ENCODE data around the gene UHRF1.

UHRF1 gene

GRCh38 chr19:4993683-4994082, 84.4 kb downstream of the UHRF1 start:
- Histone ChIP-seq H3K36me3 (ENCODE audit: insufficient read depth) (no peaks in the 10 kb centered on the region), H3K79me2 (ENCODE audit: insufficient read depth, low read depth) (peaks cover 14% of the 10 kb centered on the region; the same call in 1 of the 2 replicates), H3K4me3 (IDR thresholded peaks at IDR 0.05; ENCODE audit: insufficient read depth, low read depth, low read length) (no peak overlapping the region), H3K27me3 (ENCODE audit: insufficient read depth, low read depth) (no peaks in the 10 kb centered on the region), H3K4me2 (no peak overlapping the region), H3K9ac (no peak overlapping the region), H2AFZ (ENCODE audit: low read depth) (no peak overlapping the region), H3K27ac (no peak overlapping the region), H3K4me1 (ENCODE audit: low read depth, poor library complexity, severe bottlenecking) (no peaks in the 10 kb centered on the region), H4K20me1 (ENCODE audit: insufficient read depth) (no peaks in the 10 kb centered on the region)
- no peak for TF ChIP-seq CTCF (conservative IDR thresholded peaks at IDR 0.05; ENCODE audit: low read depth, low read length)

GRCh38 chr19:4996701-4997100, 87.4 kb downstream of the UHRF1 start:
- Histone ChIP-seq H3K4me3 (IDR thresholded peaks at IDR 0.05; ENCODE audit: insufficient read depth, low read depth, low read length) (no peak overlapping the region), H3K79me2 (ENCODE audit: insufficient read depth, low read depth) (peaks cover 3% of the 10 kb centered on the region; the same call in 1 of the 2 replicates), H4K20me1 (ENCODE audit: insufficient read depth) (no peaks in the 10 kb centered on the region), H3K27ac (no peak overlapping the region), H3K27me3 (ENCODE audit: insufficient read depth, low read depth) (no peaks in the 10 kb centered on the region), H3K36me3 (ENCODE audit: insufficient read depth) (no peaks in the 10 kb centered on the region), H3K4me1 (ENCODE audit: low read depth, poor library complexity, severe bottlenecking) (no peaks in the 10 kb centered on the region), H2AFZ (ENCODE audit: low read depth) (no peak overlapping the region), H3K4me2 (no peak overlapping the region), H3K9ac (no peak overlapping the region)
- TF ChIP-seq CTCF (conservative IDR thresholded peaks at IDR 0.05; ENCODE audit: low read depth, low read length) = no peak

- no peak for TF ChIP-seq CTCF (conservative IDR thresholded peaks at IDR 0.05; ENCODE audit: low read depth, low read length)
- no peak overlapping the region for H2AFZ ChIP-seq (ENCODE audit: low read depth)
- no peak overlapping the region for H3K4me3 ChIP-seq (IDR thresholded peaks at IDR 0.05; ENCODE audit: insufficient read depth, low read depth, low read length)
- no peaks in the 10 kb centered on the region for H3K36me3 ChIP-seq (ENCODE audit: insufficient read depth)
- H3K27ac ChIP-seq = no peak overlapping the region
- no peak overlapping the region for H3K4me2 ChIP-seq
- no peaks in the 10 kb centered on the region for H3K4me1 ChIP-seq (ENCODE audit: low read depth, poor library complexity, severe bottlenecking)
- 0 out of 2 replicates have a peak, but pooled peaks cover 1% of the 10 kb centered on the region for H4K20me1 ChIP-seq (ENCODE audit: insufficient read depth)
- H3K9ac ChIP-seq = no peak overlapping the region
- no peaks in the 10 kb centered on the region for H3K27me3 ChIP-seq (ENCODE audit: insufficient read depth, low read depth)
- H3K79me2 ChIP-seq (ENCODE audit: insufficient read depth, low read depth) = peaks cover 5% of the 10 kb centered on the region; the same call in 1 of the 2 replicates
These were observed 88.0 kb downstream of the UHRF1 start for GRCh38 chr19:4997297-4997696.

- no peaks in the 10 kb centered on the region for H3K4me1 ChIP-seq (ENCODE audit: low read depth, poor library complexity, severe bottlenecking)
- no peaks in the 10 kb centered on the region for H3K36me3 ChIP-seq (ENCODE audit: insufficient read depth)
- peaks cover 8% of the 10 kb centered on the region; the same call in 1 of the 2 replicates for H3K79me2 ChIP-seq (ENCODE audit: insufficient read depth, low read depth)
- TF ChIP-seq CTCF (conservative IDR thresholded peaks at IDR 0.05; ENCODE audit: low read depth, low read length) = no peak
- no peak overlapping the region for H3K27ac ChIP-seq
- H4K20me1 ChIP-seq (ENCODE audit: insufficient read depth) = 0 out of 2 replicates have a peak, but pooled peaks cover 5% of the 10 kb centered on the region
- no peak overlapping the region for H3K9ac ChIP-seq
- H3K4me3 ChIP-seq (IDR thresholded peaks at IDR 0.05; ENCODE audit: insufficient read depth, low read depth, low read length) = no peak overlapping the region
- no peak overlapping the region for H2AFZ ChIP-seq (ENCODE audit: low read depth)
- H3K4me2 ChIP-seq = no peak overlapping the region
- no peaks in the 10 kb centered on the region for H3K27me3 ChIP-seq (ENCODE audit: insufficient read depth, low read depth)
These were observed 90.9 kb downstream of the UHRF1 start for GRCh38 chr19:5000120-5000611.
